Suprapubic skin (tissue), 3 donors: Measurements from ENCODE around the gene CBR3.

ENCODE experiments used
- POLR2AphosphoS5 ChIP-seq, 3 donors: sonication (generic); formaldehyde crosslinking; IDR thresholded peaks; one replicate each; pipeline ENCODE4 v1.6.1; 2017; ENCODE audit warnings: antibody characterized with exemption in 3 of 3
- TF ChIP-seq, protein P1 (sequence below), 2 donors: fragments of 200-600 bp in 1 of 2; fragments of 450-650 bp in 1 of 2; sonication (generic) in 1 of 2; IDR thresholded peaks; one replicate each; pipeline ENCODE4 v1.5.1; 2016 to 2019; ENCODE audit warnings: antibody characterized with exemption in 2 of 2, mild to moderate bottlenecking in 1 of 2, moderate library complexity in 1 of 2

GRCh38 chr21:36141513-36141925 lies 6.6 kb downstream of the CBR3 start:
- TF ChIP-seq, protein P1, sequence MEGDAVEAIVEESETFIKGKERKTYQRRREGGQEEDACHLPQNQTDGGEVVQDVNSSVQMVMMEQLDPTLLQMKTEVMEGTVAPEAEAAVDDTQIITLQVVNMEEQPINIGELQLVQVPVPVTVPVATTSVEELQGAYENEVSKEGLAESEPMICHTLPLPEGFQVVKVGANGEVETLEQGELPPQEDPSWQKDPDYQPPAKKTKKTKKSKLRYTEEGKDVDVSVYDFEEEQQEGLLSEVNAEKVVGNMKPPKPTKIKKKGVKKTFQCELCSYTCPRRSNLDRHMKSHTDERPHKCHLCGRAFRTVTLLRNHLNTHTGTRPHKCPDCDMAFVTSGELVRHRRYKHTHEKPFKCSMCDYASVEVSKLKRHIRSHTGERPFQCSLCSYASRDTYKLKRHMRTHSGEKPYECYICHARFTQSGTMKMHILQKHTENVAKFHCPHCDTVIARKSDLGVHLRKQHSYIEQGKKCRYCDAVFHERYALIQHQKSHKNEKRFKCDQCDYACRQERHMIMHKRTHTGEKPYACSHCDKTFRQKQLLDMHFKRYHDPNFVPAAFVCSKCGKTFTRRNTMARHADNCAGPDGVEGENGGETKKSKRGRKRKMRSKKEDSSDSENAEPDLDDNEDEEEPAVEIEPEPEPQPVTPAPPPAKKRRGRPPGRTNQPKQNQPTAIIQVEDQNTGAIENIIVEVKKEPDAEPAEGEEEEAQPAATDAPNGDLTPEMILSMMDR (IDR thresholded peaks at IDR 0.05) = peak; percentile 72 to 81
- peak in 1 of 3 donors; percentile 14 for TF ChIP-seq POLR2AphosphoS5 (IDR thresholded peaks at IDR 0.05)
